GM21360 (cell line): ENCODE data around the gene ZNF177.
"Not testable (repeated sequence)": the region's sequence is repeated elsewhere in the genome, so short reads cannot be mapped to it uniquely, and the experiment has no call there.

Source experiments
- ATAC-seq: cut with Tn5 transposase; IDR thresholded peaks from one replicate; pipeline ENCODE4 v1.9.1; 2021; ENCODE audit warnings: mild to moderate bottlenecking, moderate library complexity; ENCODE audit not compliant: unreplicated experiment

The ZNF177 gene

DNA sequence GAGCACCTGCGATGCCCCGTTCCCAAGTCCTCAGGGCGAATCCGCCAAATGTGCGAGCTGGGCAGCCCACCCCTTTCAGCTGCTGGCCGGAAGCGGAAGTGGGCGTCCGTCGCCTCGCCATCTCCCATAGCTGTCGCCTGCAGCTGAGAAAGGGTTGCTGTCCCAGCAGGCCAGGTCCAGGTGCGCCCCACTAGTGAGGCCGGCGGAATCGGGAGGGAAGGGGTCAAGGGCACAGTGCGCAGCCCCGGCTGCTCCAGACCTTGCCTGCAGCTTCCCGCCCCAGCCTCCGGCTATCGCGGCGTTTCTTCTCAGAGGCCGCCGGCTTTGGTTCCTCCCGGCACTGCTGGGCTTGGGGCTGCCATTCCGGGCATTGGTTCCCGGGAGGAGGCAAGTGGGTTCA, at the start of gene ZNF177:
ZNF177 (plus strand) TSS at position 109 of the 400 bp plus-strand sequence. CDS start 15,299 bp downstream, outside the sequence.
- ATAC-seq, result no peak

DNA sequence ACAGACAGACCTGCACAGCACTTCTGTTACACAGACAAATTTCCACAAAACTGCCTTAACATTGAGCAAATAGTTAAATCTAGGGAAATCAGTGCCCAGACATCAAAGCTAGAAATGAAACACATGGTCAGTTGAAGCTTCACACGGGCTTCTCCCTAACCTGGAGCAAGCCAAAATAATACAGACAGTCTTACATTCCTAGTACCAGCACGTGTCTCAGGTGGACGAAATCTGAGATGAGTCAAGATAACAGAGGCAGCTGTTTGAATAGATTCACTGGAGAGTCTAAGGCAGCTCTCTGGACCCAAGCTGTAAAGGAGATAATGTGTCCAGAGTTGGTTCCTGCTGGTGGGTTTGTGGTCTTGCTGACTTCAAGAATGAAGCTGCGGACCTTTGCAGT, 49.1 kb upstream of the ZNF177 start:
- ATAC-seq, result no peak

DNA sequence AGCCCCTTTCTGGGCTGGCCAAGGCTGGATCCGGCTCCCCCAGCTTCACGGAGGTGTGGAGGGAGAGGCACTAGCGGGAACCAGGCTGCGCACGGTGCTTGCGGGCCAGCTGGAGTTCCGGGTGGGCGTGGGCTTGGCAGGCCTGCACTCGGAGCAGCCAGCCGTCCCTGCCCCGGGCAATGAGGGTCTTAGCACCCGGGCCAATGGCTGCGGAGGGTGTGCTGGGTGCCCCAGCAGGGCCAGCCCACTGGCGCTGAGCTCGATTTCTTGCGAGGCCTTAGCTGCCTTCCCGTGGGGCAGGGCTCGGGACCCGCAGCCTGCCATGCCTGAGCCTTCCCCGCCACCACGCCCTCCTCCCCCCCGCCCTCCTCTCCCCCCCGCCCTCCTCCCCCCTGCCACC, 41.5 kb upstream of the ZNF177 start:
- ATAC-seq, result no peak

DNA sequence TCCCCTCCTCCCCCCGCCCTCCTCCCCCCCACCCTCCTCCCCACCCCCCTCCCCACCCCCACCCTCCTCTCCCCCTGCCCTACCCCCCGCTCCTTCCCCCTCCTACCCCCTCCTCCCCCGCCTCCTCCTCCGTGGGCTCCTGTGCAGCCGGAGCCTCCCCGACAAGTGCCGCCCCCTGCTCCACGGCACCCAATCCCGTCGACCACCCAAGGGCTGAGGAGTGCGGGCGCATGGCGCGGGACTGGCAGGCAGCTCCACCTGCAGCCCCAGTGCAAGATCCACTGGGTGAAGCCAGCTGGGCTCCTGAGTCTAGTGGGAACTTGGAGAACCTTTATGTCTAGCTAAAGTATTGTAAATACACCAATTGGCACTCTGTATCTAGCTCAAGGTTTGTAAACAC, 41.1 kb upstream of the ZNF177 start:
- ATAC-seq, result not testable (repeated sequence)

DNA sequence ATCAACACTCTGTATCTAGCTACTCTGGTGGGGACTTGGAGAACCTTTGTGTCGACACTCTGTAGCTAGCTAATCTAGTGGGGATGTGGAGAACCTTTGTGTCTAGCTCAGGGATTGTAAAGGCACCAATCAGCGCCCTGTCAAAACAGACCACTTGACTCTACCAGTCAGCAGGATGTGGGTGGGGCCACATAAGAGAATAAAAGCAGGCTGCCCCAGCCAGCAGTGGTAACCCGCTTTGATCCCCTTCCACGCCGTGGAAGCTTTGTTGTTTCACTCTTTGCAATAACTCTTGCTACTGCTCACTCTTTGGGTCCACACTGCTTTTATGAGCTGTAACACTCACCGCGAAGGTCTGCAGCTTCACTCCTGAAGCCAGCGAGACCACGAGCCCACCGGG, 40.6 kb upstream of the ZNF177 start:
- not testable (repeated sequence) for ATAC-seq

DNA sequence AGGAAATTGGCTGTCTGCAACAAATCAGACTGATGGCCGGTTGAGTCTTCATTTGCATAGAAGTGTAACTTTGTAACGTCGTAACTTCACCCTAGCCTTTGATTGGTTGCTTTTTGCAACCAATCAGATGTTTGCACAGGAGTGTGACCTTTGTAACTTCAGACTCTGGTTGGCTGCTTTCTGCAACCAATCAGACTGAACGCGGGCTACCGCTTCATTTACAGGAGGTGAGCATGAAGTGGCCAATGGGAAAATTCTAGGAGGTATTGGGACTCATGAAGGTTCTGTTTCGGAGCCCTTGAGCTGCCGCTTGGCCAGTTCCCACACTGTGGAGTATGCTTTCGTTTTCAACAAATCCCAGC, 39.3 kb upstream of the ZNF177 start:
- peak; percentile 34 for ATAC-seq

DNA sequence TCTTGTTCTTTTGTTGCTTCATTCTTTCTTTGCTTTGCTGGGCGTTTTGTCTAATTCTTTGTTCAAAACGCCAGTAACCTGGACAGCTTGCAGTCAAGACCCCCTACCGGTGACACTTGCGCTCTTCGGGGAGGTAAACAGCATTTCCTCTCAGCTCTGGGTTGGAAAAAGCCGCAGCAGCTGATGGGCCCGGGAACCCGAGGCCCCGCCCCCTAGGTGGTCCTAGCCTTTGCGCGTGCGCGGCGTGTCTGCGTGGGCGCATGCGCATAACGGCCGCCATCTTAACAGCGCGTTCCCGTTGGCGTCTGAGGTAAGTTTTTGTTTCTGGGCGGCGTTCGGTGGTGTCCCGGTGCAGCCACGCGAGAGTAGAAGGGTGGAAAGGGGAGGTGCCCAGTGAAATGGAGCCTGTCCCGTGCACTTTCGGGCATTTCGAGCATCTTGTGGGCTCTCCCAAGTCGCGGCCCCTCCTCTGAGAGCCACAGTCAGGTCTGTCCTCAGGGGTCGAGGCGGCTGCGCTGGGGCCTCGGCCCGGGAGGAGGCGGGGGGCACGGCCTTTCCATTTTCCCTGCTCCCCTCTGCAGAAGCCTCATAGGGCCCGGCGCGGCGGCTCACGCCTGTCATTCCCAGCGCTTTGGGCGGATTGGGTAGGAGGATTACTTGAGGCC, 38.8 kb upstream of the ZNF177 start, which contains the start of gene ZNF559:
ZNF559 (plus strand) TSS at position 261 of the 665 bp plus-strand sequence. CDS start 14,371 bp downstream, outside the sequence.
- ATAC-seq, result peak; percentile 95

DNA sequence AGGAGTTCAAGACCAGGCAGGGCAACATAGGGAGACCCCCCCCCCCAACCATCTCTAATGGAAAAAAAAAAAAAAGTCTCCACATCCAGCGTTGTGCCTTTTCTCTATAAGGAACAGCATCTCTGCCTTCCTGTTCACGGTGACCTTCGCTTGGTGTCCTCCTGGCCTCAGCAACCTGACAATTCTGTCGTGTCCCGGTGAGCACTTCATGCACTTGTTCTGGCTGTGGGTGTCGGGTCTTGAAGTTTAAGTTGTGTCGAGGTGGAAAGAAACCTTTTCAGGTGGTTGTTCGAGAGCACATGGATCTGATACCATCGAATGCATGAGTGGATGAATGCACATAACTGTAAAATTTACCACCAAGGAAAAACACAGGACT, 38.2 kb upstream of the ZNF177 start:
- no peak for ATAC-seq

DNA sequence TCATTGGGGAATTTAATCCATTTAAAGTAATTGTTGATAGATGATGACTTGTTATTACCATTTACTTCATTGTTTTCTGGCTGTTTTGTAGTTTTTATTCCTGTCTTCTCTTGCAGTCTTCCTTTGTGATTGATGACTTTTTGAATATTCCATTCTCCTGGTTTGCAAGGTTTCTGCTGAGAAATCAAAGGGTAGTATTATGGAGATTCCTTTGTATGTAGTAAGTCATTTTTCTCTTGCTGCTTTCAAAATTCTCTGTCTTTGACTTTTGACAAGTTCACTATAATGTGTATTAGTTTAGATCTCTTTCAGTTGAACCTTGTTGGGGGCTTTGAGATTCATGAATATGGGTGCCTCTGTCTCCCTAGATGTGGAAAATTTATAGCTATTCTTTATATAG, 32.8 kb upstream of the ZNF177 start:
- ATAC-seq, result no peak

DNA sequence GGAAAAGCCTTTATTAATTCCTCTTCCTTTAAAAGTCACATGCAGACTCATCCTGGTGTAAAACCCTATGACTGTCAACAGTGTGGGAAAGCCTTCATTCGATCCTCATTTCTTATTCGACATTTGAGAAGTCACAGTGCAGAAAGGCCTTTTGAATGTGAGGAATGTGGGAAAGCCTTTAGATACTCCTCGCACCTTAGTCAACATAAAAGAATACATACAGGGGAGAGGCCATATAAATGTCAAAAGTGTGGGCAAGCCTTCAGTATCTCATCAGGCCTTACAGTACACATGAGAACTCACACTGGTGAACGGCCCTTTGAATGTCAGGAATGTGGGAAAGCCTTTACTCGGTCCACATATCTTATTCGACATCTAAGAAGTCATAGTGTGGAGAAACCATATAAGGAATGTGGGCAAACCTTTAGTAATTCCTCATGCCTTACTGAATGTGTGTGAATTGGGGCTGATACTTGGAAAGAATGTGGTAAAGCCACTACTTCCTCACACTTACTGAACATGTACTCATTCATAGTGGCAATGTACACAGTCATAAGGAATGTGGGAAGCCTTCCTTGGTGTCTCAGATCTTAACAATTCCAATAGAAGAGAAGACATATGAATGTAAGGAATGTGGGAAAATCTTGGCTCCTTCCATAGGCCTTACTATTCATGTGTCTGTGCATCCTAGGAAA, 20.1 kb upstream of the ZNF177 start:
- no peak for ATAC-seq

DNA sequence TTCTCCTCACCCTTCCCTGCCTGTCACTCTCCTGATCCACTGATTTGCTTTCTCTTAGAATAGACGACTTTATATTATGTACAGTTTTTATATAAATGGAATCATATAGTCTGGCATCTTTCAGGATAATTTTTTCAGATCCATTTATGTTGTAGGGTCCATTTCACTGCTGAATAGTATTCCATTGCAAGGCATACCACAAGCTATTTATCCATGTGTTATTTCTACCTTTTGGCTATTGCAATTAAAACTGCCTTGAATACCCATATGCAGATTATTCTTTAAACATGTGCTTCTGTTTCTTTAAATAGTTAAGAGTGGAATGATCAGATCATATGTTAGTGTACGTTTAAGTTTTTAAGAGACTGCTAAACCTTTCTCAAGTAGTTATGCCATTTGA, 17.8 kb upstream of the ZNF177 start:
- no peak for ATAC-seq

DNA sequence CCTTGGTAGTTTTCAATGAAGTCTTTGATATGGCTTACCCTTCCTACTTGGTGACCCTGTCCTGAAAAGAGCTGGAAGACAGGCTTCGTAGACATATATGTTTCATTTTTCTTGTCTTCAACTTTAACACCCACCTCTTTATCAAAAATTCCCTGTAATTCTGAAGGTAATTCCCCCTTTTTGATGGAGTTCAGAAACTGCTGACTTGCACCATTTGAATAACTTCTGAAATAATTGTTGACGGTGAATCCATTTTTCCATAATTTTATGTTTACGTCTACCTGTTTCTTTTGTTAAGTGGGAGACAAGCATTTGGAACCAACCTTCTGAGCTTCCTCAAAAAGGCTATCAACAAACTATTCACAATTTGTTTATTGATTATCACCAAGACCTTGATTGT, 14.6 kb upstream of the ZNF177 start:
- no peak for ATAC-seq

DNA sequence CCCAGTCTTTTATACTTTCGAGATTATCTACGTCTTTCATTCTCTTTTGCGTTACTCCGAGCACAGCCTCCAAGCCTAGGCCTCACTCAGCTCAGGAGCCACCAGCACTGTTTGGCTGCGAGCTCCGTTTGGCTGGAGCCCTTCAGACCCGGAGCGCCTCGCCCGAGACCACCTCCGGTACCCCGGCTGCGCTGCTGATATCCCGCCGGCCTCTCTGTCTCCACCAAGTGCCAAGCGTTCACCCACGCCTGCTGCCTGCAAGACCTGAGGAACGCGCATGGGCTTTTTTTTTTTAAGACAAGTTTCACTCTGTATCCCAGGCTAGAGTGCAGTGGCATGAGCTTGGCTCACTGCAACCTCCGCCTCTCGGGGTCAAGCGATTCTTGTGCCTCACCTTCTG, 14.1 kb upstream of the ZNF177 start:
- no peak for ATAC-seq

DNA sequence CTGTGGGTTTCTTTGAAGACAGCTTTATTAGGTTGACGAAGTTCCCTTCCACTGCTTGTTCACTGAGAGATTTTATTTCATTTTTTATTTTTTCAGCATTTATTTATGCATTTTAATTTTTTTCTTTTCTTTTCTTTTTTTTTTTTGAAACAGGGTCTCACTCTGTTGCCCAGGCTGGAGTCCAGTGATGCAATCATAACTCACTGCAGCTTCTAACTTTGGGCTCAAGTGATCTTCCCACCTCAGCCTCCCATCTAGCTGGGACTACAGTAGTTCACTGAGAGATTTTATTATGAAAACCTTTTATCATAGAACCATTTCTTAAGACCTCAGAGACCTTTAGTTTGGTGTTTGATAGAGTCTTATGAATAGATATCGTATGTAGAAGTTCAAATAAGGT, 10.3 kb upstream of the ZNF177 start:
- ATAC-seq, result no peak

DNA sequence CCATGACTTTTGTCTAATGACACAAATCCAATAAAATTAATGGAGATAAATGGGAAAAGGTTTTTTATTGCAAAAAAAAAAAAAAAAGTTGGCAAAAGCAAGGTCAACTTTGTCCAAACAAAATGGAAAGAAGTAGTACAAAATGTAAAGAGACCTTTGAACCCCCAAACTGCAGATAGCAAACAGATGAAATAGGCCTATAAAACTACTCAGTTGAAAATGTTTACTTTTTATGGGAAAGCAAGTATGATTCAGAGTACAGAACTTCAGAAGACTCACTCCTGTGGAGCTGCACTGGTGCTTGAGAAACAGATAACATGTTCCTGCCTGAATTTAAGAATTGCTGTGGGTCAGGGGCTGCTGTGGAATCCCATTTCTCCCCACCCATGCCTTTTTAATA, 9.8 kb upstream of the ZNF177 start:
- no peak for ATAC-seq

DNA sequence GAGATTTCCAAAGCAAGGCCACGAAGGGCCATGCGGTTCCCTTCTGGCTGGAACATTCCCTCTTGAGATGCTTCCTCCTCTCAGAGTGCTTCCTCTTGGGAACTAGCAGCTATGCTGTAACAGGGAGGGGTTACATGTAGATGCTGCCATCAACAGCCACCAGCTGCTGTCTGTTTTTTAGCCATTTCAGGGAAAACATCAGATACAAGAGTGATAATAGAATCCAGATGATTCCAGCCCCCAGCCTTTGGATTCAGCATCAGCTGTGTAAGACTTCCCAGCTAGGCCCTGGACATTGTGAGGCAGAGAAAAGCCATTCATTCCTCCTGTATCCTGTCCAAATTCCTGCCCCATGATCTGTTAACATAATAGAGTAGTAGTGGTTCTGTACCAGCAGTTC, 8.2 kb upstream of the ZNF177 start:
- no peak for ATAC-seq

DNA sequence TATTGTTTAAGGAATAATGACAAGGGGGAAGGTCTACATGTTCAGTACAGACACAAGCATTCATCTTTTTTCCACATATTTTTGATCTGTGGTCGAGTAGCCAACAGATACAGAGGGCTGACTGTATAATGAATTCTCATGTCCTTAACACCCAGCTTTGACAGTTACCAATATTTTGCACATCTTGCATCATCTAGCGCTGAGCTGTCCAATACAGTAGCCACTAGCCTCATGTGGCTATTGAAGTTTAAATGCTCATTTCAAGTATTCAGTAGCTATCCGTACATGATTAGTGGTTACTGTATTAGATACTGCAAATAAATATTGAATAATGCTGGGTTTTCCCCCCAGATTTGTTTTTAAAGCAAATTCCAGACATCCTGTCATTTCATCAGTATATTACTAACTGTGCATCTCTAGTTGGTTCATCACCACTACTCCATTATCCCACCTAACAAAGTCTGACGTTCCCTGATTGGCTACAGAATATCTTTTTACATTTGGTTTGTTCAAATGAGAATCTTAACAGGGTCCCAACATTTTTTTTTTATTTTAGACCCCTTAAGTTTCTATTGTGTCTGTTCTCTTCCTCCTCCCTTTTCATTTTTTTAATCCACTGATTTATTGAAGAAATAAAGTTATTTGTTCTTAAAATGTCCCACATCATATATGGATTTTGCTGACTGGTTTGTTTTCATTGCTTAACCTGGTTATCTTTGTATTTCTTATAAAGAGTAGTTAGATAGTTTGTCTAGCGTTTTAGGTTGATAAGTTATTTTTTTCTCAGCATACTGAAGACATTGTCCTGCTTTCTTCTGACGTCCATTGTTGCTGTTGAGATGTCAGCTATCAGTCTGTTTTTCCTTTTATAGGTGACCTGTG, 8.2 kb downstream of the ZNF177 start:
- ATAC-seq, result no peak

DNA sequence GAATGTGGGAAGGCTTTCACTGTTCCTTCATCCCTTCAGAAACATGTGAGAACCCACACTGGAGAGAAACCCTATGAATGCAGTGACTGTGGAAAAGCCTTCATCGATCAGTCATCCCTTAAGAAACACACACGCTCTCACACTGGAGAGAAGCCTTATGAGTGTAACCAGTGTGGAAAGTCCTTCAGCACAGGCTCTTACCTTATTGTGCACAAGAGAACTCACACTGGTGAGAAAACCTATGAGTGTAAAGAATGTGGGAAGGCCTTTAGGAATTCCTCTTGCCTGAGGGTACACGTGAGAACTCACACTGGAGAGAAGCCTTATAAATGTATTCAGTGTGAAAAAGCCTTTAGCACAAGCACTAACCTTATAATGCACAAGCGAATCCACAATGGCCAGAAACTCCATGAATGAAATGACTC, 18.6 kb downstream of the ZNF177 start:
- ATAC-seq, result no peak

DNA sequence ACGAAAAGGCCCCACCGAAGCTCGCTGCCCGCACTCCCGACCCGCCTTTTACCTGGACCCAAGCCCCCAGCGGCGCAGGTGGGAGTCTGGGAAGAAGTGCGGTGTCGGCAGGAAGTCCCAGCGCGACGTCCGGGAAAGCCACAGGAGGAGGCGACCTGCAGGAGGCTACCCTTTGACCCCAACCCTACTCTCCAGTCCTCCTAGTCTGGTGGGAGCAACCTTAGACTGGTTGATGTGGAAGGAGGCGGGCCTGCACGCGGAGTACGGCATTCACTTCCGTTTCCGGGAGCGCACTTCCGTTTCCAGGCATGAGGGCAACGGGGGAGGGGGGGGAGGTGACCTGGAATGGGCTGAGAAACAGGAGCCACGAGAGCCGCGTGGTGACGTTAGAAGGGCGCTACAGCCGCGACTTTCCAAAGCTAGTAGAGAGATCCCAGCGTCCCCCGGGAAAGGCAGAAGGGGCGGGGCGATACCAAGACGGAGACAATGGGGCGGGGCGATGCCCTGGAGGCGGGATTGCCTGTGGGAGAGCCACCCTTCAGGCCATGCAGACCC, 44.1 kb downstream of the ZNF177 start:
- ATAC-seq, result no peak

DNA sequence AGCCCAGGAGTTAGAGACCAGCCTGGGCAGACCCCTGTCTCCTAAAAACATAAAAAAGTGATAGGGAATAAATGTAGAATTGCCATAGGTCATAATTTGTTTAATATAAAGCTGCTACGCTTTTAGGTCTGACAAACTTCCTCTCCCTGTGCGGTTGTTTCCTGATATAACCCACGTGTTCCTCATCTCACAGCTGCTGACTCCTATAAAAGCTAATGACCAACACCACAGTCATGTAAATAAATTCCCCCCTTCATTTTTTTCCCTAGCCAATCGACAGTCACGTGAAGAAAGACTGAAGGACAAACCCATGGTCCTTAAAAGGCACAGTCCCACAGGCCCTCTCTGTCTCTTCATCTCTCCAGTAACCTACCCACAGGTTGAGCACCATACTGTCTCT, 45.0 kb downstream of the ZNF177 start:
- ATAC-seq, result no peak

DNA sequence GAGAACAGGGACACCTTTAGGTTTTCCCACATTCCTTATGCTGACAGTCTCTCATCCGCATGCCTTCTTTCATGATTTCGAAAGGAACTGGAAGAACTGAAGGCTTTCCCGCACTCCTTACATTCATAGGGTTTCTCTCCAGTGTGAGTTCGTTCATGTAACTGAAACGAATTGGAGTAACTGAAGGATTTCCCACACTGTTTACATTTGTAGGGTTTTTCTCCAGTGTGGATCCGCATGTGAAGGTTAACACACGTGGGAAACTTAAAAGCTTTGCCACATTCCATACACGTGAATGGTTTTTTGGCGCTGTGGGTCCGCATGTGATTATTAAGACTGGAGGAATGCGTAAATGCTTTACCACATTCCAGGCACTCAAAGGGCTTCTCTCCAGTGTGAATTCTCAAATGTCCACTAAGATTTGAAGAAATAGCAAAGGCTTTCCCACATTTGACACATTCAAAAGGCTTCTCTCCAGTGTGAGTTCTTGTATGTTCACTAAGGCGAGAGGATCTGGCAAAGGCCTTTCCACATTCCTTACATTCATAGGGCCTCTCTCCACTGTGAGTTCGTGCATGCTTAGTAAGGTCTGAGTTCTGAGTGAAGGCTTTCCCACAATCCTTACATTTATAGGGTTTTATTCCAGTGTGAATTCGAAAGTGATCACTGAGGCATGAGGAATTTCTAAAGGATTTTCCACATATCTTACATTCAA, 50.6 kb downstream of the ZNF177 start:
- no peak for ATAC-seq
